Measurements from ENCODE around the gene MMP24OS. TPM values are rescaled to one million over a fixed set of nuclear protein-coding genes. Genes with fewer than 3 reads are reported as not detected.
"Not testable (repeated sequence)": the region's sequence is repeated elsewhere in the genome, so short reads cannot be mapped to it uniquely, and the experiment has no call there.

MMP24OS gene
- total and polyA plus RNA-seq, 2 donors from 2014 or later: 127 to 248 TPM

- H3K4me1 ChIP-seq (ENCODE audit: control insufficient read depth in 2 of 3, insufficient read depth in 2 of 3, low read depth in 1 of 3, low read length in 3 of 3): peaks cover 0 to 20% (median 7%) of the 10 kb centered on the region in 3 donors
- no peaks in the 10 kb centered on the region for H3K9me3 ChIP-seq (ENCODE audit: control insufficient read depth in 2 of 3, insufficient read depth in 1 of 3, low read length in 3 of 3)
- FAIRE-seq (no peak), DNase-seq (peak in 1 of 5 donors; percentile 45)
- peak overlapping the region in 1 of 3 donors; percentile 29 for H3K9ac ChIP-seq (ENCODE audit: low read length in 3 of 3)
- TF ChIP-seq CTCF (IDR thresholded peaks at IDR 0.05; ENCODE audit: borderline replicate concordance, extremely low read depth, insufficient read depth): no peak
- intact Hi-C loops (cut with DNase I): no loop called here
- H3K4me3 ChIP-seq (ENCODE audit: low read length in 3 of 3): no peak overlapping the region
- H3K27ac ChIP-seq (ENCODE audit: low read depth in 2 of 2, low read length in 2 of 2): peak overlapping the region; percentile 41 to 71
- no peaks in the 10 kb centered on the region for H3K27me3 ChIP-seq (ENCODE audit: control insufficient read depth, insufficient read depth, low read length)
- peaks cover 0 to 4% (median 0%) of the 10 kb centered on the region in 3 donors for H3K36me3 ChIP-seq (ENCODE audit: control insufficient read depth in 2 of 3, insufficient read depth in 3 of 3, low read length in 3 of 3)
Measured at GRCh38 chr20:35318502-35319157, 40.7 kb upstream of the MMP24OS start.

- H3K4me3 ChIP-seq (ENCODE audit: low read length in 3 of 3): no peak overlapping the region
- H3K27me3 ChIP-seq (ENCODE audit: control insufficient read depth, insufficient read depth, low read length): no peaks in the 10 kb centered on the region
- H3K27ac ChIP-seq (ENCODE audit: low read depth in 2 of 2, low read length in 2 of 2): peak overlapping the region; percentile 18 to 41
- H3K4me1 ChIP-seq (ENCODE audit: control insufficient read depth in 2 of 3, insufficient read depth in 2 of 3, low read depth in 1 of 3, low read length in 3 of 3): peaks cover 0 to 20% (median 7%) of the 10 kb centered on the region in 3 donors
- FAIRE-seq (no peak), DNase-seq (no peak)
- H3K9ac ChIP-seq (ENCODE audit: low read length in 3 of 3): peak overlapping the region in 1 of 3 donors; percentile 29
- H3K9me3 ChIP-seq (ENCODE audit: control insufficient read depth in 2 of 3, insufficient read depth in 1 of 3, low read length in 3 of 3): no peaks in the 10 kb centered on the region
- H3K36me3 ChIP-seq (ENCODE audit: control insufficient read depth in 2 of 3, insufficient read depth in 3 of 3, low read length in 3 of 3): peaks cover 0 to 4% (median 0%) of the 10 kb centered on the region in 3 donors
- TF ChIP-seq CTCF (IDR thresholded peaks at IDR 0.05; ENCODE audit: borderline replicate concordance, extremely low read depth, insufficient read depth): no peak
- intact Hi-C loops (cut with DNase I): no loop called here
Measured at GRCh38 chr20:35317416-35318210, 39.7 kb upstream of the MMP24OS start.

- no peak overlapping the region for H3K27ac ChIP-seq (ENCODE audit: low read depth in 2 of 2, low read length in 2 of 2)
- no peak for FAIRE-seq
- intact Hi-C loops (cut with DNase I): no loop called here
Measured at GRCh38 chr20:35316086-35316485, 38.2 kb upstream of the MMP24OS start.

DNA sequence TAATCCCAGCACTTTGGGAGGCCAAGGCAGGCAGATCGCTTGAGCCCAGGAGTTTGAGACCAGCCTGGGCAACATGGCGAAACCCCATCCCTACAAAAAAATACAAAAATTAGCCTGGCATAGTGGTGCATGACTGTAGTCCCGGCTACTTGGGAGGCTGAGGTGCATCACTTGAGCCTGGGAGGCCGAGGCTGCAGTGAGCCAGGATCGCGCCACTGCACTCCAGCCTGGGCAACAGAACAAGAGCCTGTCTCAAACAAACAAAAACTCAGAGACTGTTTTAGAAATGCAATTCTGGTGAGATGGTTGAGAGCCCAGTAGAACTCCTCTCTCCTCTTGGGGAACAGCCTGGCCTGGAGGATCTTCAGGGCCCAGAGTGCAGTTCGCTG, 37.7 kb upstream of the MMP24OS start:
- intact Hi-C loops (cut with DNase I); H3K9ac ChIP-seq (ENCODE audit: low read length in 3 of 3); H3K27ac ChIP-seq (ENCODE audit: low read depth in 2 of 2, low read length in 2 of 2); H3K9me3 ChIP-seq (ENCODE audit: control insufficient read depth in 2 of 3, insufficient read depth in 1 of 3, low read length in 3 of 3); DNase-seq; H3K36me3 ChIP-seq (ENCODE audit: control insufficient read depth in 2 of 3, insufficient read depth in 3 of 3, low read length in 3 of 3); H3K27me3 ChIP-seq (ENCODE audit: control insufficient read depth, insufficient read depth, low read length); FAIRE-seq; H3K4me3 ChIP-seq (ENCODE audit: low read length in 3 of 3): not testable (repeated sequence)
- H3K4me1 ChIP-seq (ENCODE audit: control insufficient read depth in 2 of 3, insufficient read depth in 2 of 3, low read depth in 1 of 3, low read length in 3 of 3): peaks cover 0 to 20% (median 7%) of the 10 kb centered on the region in 3 donors

More at GRCh38 chr20:35316086-35316485, 38.2 kb upstream of the MMP24OS start:
- Histone ChIP-seq H3K36me3 (ENCODE audit: control insufficient read depth in 2 of 3, insufficient read depth in 3 of 3, low read length in 3 of 3) (peaks cover 0 to 4% (median 0%) of the 10 kb centered on the region in 3 donors), H3K9me3 (ENCODE audit: control insufficient read depth in 2 of 3, insufficient read depth in 1 of 3, low read length in 3 of 3) (no peaks in the 10 kb centered on the region), H3K27me3 (ENCODE audit: control insufficient read depth, insufficient read depth, low read length) (no peaks in the 10 kb centered on the region), H3K9ac (ENCODE audit: low read length in 3 of 3) (no peak overlapping the region), H3K4me1 (ENCODE audit: control insufficient read depth in 2 of 3, insufficient read depth in 2 of 3, low read depth in 1 of 3, low read length in 3 of 3) (peaks cover 0 to 20% (median 7%) of the 10 kb centered on the region in 3 donors), H3K4me3 (ENCODE audit: low read length in 3 of 3) (no peak overlapping the region)
- TF ChIP-seq CTCF (IDR thresholded peaks at IDR 0.05; ENCODE audit: borderline replicate concordance, extremely low read depth, insufficient read depth): no peak
- DNase-seq: no peak

Data from kidney (tissue), 14 donors.